Measurements from ENCODE around the gene SLC13A5.

DNA sequence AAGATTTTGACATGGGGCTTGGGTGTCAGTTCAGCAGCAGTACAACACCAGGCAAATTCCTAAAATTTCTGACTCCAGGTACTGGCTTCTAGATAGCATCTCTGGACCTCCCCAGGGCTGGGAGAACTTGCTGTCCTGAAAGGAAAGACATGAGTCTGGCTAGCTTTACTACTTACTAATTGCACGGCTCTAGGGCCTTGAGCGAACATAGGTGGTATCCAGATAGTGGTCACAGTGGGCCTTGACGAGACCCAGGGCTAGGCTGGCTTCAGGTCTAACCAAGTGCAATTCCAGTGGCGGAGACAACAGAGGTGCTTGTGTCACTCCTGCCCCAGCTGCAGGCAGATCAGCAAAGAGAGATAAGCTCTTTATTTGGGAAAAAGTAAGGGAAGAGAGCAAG lies 16.4 kb upstream of the SLC13A5 start:
- TF ChIP-seq, protein P1, sequence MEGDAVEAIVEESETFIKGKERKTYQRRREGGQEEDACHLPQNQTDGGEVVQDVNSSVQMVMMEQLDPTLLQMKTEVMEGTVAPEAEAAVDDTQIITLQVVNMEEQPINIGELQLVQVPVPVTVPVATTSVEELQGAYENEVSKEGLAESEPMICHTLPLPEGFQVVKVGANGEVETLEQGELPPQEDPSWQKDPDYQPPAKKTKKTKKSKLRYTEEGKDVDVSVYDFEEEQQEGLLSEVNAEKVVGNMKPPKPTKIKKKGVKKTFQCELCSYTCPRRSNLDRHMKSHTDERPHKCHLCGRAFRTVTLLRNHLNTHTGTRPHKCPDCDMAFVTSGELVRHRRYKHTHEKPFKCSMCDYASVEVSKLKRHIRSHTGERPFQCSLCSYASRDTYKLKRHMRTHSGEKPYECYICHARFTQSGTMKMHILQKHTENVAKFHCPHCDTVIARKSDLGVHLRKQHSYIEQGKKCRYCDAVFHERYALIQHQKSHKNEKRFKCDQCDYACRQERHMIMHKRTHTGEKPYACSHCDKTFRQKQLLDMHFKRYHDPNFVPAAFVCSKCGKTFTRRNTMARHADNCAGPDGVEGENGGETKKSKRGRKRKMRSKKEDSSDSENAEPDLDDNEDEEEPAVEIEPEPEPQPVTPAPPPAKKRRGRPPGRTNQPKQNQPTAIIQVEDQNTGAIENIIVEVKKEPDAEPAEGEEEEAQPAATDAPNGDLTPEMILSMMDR (IDR thresholded peaks at IDR 0.05): no peak
- no peak for TF ChIP-seq EZH2phosphoT487 (IDR thresholded peaks at IDR 0.05)
